SK-N-SH (cell line): ENCODE results near the gene FOXK1.

Experiments used
- CHD2 ChIP-seq: fragments of 150-350 bp; IDR thresholded peaks from 2 replicates; pipeline ENCODE4 v1.6.1; 2018; ENCODE audit warnings: low read length; ENCODE audit not compliant: partially characterized antibody
- EP300 ChIP-seq, 2 experiments: IDR thresholded peaks; 2 replicates each; pipeline versions ENCODE4 v1.4.0 to v1.6.1; 2012; ENCODE audit warnings: borderline replicate concordance in 1 of 2, low read depth in 1 of 2, low read length in 1 of 2
- GABPA ChIP-seq: IDR thresholded peaks from 2 replicates; pipeline ENCODE4 v1.4.0; 2012; ENCODE audit warnings: low read depth, mild to moderate bottlenecking
- POLR2AphosphoS5 ChIP-seq: IDR thresholded peaks from 2 replicates; pipeline ENCODE4 v1.6.1; 2012; ENCODE audit warnings: low read depth, low read length
- TF ChIP-seq, protein P1 (sequence below): fragments of 200-600 bp; sonication (generic); IDR thresholded peaks from 2 replicates; pipeline ENCODE4 v1.6.1; 2017; ENCODE audit warnings: antibody characterized with exemption, mild to moderate bottlenecking, moderate library complexity

DNA sequence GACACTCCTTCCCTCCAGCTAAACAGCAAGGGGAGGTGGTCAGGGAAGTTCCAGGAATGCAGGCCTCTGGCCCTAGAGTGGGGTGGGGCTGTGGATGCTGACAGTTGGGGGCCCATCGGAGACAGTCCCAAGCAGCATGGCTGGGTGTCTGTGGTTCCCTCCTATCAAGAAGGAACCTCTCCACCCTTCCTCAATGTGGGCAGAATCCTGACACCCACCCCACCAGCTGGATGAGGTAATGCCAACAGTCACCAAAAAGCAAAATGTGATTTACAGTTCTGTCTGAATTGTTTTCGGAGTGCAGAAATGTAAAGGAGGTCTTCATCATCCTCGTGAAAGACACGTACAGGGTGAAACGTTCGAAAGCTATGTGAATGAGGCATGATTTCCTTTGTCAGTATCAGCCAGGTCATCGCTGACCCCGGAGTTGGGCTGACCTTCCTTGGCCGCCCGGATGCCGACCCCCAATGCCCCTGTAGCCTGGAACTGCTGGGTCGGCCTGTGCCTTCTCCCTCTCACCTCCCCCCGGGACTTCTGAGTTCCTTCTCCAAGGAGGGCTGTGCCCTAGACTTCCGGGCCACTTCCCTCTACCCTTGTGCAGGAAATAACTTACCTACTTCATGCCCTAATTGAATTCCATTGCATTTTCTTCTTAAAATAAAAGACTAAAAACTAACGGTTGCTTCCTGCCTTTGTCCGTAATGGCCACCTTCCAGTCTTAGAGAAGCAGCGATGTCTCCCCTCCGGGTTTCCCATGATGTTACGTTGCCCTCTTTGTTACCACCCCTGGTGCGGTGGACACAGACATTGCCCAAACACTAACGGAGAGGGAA, 24.5 kb downstream of the FOXK1 start:
- TF ChIP-seq EP300 (IDR thresholded peaks at IDR 0.05; ENCODE audit: borderline replicate concordance in 1 of 2, low read depth in 1 of 2, low read length in 1 of 2), result no peak
- TF ChIP-seq, protein P1, sequence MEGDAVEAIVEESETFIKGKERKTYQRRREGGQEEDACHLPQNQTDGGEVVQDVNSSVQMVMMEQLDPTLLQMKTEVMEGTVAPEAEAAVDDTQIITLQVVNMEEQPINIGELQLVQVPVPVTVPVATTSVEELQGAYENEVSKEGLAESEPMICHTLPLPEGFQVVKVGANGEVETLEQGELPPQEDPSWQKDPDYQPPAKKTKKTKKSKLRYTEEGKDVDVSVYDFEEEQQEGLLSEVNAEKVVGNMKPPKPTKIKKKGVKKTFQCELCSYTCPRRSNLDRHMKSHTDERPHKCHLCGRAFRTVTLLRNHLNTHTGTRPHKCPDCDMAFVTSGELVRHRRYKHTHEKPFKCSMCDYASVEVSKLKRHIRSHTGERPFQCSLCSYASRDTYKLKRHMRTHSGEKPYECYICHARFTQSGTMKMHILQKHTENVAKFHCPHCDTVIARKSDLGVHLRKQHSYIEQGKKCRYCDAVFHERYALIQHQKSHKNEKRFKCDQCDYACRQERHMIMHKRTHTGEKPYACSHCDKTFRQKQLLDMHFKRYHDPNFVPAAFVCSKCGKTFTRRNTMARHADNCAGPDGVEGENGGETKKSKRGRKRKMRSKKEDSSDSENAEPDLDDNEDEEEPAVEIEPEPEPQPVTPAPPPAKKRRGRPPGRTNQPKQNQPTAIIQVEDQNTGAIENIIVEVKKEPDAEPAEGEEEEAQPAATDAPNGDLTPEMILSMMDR, result no peak
- no peak for TF ChIP-seq GABPA
- TF ChIP-seq POLR2AphosphoS5, result no peak
- no peak for TF ChIP-seq CHD2
